HG03354 (cell line): Measurements from ENCODE around the gene RFC4.
"Not testable (repeated sequence)": the region's sequence is repeated elsewhere in the genome, so short reads cannot be mapped to it uniquely, and the experiment has no call there.

Experiments
- ATAC-seq: cut with Tn5 transposase; IDR thresholded peaks from one replicate; pipeline ENCODE4 v1.9.1; 2021; ENCODE audit warnings: mild to moderate bottlenecking; ENCODE audit not compliant: unreplicated experiment, poor library complexity, severe bottlenecking

RFC4 gene

GRCh38 chr3:186806089-186807055 is at the start of gene RFC4:
TSS of gene RFC4 (minus strand) at chr3:186806482. CDS start at chr3:186804713, 1,769 bp downstream.
- ATAC-seq = peak; percentile 93

GRCh38 chr3:186854954-186855353 is 48.7 kb upstream of the RFC4 start:
- ATAC-seq = no peak

- ATAC-seq = no peak
Observed at GRCh38 chr3:186854146-186854545, 47.9 kb upstream of the RFC4 start.

- no peak for ATAC-seq
Observed at GRCh38 chr3:186852994-186853393, 46.7 kb upstream of the RFC4 start.

GRCh38 chr3:186851835-186852234 is 45.6 kb upstream of the RFC4 start:
- not testable (repeated sequence) for ATAC-seq

GRCh38 chr3:186849374-186849975 is 43.2 kb upstream of the RFC4 start:
- peak; percentile 87 for ATAC-seq

- no peak for ATAC-seq
Observed at GRCh38 chr3:186847437-186847836, 41.2 kb upstream of the RFC4 start.

GRCh38 chr3:186845756-186846155 is 39.5 kb upstream of the RFC4 start:
- no peak for ATAC-seq

GRCh38 chr3:186844908-186845307 is 38.6 kb upstream of the RFC4 start:
- ATAC-seq = no peak

- ATAC-seq = no peak
Observed at GRCh38 chr3:186843039-186843432, 36.8 kb upstream of the RFC4 start.

- ATAC-seq = no peak
Observed at GRCh38 chr3:186842426-186843038, 36.2 kb upstream of the RFC4 start, which contains the start of gene ADIPOQ. TSS of gene ADIPOQ (plus strand) at chr3:186842710. CDS start at chr3:186853059, 10,349 bp downstream.

GRCh38 chr3:186841620-186842019 is 35.3 kb upstream of the RFC4 start:
- no peak for ATAC-seq

- no peak for ATAC-seq
Observed at GRCh38 chr3:186839874-186840641, 33.8 kb upstream of the RFC4 start.

- no peak for ATAC-seq
Observed at GRCh38 chr3:186832276-186832675, 26.0 kb upstream of the RFC4 start.

- no peak for ATAC-seq
Observed at GRCh38 chr3:186831798-186832197, 25.5 kb upstream of the RFC4 start.

- ATAC-seq = no peak
Observed at GRCh38 chr3:186828340-186828739, 22.1 kb upstream of the RFC4 start.

GRCh38 chr3:186826976-186827857 is 20.9 kb upstream of the RFC4 start:
- peak; percentile 91 for ATAC-seq

GRCh38 chr3:186826410-186826975 is 20.2 kb upstream of the RFC4 start:
- ATAC-seq = no peak
